GM19043 (cell line): ENCODE results near the gene RNGTT.
"Not testable (repeated sequence)": the region's sequence is repeated elsewhere in the genome, so short reads cannot be mapped to it uniquely, and the experiment has no call there.

ENCODE experiments used
- ATAC-seq: cut with Tn5 transposase; IDR thresholded peaks from one replicate; pipeline ENCODE4 v1.9.1; 2021; ENCODE audit warnings: low read depth; ENCODE audit not compliant: unreplicated experiment

The RNGTT gene

DNA sequence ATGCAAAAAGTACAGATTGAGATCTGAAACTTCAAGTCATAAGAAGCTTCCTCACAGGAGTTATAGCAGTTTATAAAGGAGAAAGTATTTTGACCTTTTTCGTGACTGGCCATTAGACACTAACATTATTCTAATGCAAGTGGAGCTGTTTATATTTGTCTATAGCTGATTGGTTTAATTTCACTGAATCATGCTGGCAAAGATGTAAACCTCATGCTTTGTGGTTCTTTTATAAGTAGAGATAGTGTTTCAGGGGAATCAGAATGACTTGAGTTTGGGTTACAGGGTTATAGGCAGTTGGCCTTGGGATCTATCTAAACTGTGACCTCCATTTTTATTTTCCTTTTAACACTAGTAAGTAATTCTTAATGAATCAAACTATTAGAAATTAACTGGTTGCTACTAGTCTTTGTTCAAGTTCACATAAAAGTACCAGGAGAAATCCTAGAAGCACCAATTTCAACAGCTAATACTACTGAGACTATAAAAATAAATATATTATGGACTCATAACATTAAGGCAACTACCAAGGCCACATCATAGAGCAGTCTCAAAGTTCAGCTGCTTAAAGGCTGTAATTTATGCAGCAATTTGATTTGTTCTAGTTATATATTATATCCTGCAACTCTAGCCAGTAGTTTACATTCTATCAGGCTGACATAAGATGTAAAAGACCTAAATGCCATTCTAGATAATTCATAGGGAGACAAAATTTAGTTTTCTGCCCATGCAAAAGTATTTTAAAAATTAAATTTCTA, 94.0 kb downstream of the RNGTT start:
- no peak for ATAC-seq

DNA sequence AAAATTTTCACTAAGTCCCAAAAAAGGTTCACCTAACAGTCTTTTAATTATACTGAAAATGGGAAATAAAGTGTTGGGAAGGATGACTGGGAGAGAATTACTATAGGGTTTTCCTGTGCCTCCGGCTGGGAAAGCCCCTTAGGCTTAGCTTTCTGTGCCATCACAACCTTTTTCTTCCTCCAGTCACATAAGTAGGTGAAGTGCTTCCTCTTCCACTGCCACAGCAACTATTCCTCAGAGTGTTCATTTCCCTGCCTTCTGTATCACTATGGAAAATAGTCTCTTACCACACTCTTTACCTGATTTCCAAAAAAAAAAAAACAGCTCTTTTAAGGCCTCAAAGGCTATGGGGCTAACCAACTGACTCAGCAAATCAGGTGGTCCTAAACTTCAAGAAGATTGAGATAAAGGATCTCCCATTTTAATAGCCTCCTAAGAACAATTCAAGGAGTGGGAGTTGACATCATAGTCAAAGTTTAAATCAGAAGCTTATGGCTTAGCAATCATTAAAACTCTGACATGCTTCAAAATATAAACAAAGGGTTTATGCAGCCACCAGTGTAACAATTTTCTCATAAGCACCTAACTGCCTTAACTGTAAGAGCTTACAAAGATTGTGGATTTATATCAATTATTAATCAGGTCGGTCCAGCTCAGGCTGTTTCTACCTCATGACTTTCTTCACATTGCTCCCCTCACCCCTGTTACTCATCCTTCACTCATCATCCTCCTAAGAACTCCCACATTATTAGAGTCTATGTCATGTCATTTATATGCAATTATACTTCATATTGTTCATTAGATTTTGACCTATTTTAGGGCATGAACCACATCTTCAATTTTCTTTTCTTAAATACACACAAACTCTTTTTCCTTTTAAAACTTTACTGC, 95.3 kb downstream of the RNGTT start:
- ATAC-seq: no peak

DNA sequence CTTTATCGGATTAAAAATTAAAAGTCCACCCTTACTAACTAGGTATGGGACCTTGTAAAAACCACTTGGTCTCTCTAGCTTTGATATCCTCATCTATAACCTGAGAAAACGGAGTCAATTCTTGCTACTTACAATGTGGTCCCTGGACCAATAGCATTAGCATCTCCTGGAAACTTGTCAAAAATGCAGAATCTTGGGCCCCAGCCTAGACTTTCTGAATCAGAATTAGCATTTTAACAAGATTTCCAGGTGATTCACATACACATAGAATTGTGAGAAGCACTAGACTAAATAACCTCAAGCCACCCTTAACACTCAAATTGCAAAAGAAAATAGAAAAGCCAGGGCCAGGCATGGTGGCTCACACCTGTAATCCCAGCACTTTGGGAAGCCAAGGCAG, 96.6 kb downstream of the RNGTT start:
- no peak for ATAC-seq

DNA sequence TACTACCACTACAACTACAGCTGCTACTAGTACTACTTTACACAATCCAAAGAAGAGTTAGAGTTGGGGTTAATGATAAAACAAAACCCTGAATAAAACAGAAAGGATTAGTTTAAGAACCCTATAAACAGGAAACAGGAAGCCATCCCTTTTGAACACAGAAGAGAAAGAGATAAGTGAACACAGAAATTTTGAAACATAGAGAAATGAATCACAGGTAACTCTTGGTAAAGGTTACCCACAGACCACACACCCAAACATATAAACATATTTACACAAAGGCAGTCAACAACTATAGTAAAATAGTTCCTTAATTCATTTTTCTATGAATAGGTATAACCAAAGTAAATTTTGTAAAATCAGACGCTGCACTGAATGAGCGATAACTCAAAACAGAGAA, 98.1 kb downstream of the RNGTT start:
- ATAC-seq: no peak

DNA sequence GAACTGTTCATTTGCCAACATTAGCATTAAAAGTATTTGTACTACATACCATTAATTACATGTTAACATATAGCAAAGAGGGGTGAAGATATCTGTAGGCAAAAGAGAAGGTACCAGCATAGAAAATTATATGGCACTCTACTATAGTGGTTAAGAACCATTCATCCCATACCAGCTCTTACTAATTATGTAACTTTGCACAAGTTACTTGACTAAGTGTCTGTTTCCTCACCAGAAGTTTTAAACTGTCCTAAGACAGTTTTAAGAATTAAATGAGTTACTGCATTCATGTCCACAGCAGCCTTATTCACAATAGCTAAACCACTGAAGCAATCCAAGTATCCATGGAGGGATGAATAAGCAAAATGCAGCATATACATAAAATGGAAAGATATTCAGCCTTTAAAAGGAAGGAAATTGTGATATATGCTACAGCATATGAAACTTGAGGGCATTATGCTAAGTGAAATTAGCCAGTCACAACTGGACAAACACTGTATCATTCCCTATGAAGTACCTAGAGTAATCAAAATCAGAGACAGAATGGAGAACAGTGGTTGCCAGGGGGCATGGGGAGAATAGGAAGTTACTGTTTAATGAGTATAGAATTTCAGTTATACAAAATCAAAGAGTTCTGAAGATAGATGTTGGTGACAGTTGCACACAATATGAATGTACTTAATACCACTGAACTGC, 98.9 kb downstream of the RNGTT start:
- ATAC-seq: no peak

DNA sequence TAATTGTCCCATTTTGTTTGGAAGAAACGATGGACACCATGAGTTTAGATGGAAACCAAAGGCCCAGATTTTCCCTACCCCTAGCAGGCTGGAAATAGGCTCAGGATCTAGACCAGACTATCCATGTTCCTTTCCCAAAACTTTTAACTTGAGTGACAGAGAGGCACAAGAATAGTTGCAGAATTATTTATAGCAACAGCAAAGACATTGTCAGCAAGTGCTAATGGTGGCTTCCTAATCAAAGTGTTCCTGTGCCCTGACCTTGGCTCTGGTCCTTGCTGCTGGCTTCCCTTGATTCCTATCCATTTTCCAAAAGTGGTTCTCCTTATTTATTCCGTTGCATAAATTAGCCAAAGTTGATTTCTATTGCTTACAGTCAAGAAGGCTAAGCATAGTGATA, 103.1 kb downstream of the RNGTT start:
- ATAC-seq: no peak

DNA sequence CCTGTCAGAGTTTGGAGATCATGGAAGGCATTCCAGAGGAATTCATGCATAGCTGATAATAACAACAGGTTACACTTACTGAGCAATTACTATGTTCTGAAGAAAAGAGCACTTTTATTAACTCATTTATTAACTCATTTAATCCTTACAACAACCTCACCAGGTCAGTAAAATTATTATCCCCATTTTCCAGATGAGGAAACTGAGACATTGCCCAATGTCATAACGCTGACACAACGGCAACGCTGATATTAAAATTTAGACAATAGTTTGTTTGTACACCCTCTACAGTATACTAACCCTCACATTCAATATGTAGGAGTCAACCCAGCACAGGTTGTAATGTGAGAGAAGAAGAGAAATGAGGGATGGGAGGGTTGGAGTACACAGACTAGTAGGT, 105.0 kb downstream of the RNGTT start:
- ATAC-seq: no peak

DNA sequence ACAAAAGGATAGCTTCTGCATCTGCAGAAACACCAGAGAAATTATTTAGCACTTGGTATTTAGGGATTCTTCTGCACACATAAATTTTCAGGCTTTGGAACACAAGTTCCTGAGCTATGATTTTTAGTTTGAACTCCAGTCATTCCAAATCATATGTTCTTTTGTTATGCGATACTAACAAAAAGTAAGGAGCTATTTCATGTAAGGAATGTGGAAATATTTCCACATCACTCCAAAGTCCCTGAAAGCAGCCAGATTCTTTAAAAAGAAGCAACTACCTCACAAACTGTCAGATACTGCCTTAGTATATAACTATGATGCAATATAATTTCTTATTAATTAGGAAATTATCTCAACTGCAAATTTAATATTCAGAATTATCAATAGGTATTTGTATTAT, 106.9 kb downstream of the RNGTT start:
- no peak for ATAC-seq

DNA sequence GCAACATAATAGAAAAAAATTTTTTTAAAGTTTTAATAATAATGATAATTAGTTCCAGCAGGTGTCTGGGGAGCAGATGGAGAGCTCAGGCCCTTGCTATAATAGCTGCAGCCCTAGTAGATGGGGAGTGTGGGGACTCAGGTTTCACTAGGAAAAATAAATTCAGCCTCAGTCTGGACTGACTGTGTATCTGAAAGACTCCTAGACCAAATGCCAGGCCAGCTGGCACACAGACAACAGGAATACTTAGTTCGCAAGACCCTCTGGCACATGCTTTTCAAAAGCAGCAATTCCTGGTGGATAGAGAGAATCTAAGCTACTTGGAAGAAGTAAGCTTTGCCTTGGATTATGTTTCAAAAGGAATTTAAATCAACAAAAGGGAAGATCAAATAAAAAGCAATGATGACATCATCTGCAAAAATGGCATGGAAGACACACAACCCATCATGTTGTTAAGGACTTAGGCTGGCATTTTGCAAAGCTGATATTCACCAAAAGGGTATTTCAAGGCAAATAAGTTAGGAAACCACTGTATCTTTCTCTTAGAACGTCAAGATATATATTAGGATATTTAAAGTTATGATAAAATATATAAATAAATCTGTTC, 107.8 kb downstream of the RNGTT start:
- ATAC-seq: no peak

DNA sequence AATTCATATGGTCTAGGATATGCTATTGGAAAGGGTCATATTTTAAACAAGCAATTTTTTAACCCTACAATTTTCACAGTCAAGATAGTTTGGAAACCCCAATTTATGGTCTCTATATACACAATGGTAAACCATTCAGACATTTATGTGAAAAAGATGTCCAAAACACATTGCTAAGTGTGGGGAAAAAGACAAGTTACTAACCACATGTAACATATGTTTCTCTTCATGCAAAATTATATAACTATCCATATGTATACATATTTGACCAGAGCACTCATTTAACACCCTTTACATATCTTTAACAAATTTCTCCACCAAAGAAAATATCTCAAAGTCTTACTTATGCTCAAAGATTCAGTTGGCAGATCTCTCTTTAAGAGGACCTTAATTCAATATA, 110.6 kb downstream of the RNGTT start:
- ATAC-seq: no peak

DNA sequence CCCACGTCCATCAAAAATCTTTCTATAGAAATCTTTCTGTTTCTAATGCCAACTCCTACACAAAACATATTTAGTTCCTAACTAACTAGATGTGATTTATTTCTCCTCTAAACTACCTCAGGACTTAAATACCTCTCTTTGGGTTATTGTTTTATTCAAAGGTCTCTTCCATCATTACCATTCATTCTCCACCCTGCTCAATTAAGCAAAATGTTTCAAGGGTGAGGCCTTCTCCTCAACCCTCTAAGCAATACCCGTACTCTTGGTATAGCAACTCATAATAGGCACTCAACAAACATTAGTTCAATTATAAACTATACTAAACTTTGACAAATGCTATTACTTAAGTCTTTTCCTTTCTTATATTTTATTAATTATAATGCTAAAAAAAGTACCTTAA, 111.4 kb downstream of the RNGTT start:
- no peak for ATAC-seq

DNA sequence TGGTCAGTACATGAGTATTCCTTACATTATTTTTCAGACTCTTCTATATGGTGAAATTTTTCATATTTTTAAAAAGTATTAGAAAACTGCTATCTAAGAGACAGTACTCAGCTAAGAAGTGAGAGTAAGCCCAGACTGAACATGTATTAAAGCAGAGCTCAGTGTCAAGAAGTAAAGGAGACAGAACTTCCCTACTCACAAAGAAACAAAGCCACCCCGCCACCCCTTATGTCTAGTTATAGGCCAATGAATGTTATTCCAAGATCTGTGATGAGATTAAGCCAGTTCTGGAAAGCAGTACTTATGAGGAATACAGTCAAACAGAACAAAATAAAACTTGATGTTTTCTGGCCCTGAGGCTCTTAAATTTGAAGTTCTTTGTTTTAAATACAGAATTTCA, 114.5 kb downstream of the RNGTT start:
- no peak for ATAC-seq

DNA sequence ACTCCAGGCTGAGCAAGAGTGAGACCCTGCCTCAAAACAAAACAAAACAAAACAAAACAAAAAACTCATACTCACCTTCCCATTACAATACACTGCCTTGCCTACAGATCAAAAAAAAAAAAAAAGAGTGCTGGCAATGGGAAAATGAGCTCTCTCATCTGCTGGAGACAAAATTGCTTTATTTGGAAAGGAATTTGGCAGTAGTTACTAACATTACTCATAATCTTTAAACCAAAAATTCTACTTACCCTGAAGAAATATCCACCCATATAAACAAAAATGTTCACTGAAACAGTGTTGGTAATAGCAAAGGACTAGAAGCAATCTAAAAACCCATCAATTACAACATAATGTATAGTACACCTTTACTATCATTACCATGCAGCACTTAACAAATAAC, 120.4 kb downstream of the RNGTT start:
- no peak for ATAC-seq

DNA sequence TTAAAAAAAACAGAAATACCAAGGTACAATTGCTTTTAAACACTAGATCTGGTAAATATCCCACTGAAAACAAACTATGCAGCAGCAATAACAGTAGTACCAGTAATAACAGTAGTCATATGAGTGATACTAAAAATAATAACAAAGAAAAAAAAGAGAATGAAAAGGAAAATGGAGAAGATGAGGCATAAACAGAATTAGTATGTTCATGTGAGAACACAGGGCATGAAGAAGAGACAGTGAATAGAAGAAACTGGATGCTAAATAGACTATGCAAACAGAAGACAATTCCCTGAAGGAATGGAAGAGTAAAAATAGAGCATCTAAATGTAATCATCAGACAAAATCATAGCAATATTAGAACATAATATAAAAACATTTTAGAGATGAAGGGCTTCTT, 121.1 kb downstream of the RNGTT start:
- ATAC-seq: no peak

DNA sequence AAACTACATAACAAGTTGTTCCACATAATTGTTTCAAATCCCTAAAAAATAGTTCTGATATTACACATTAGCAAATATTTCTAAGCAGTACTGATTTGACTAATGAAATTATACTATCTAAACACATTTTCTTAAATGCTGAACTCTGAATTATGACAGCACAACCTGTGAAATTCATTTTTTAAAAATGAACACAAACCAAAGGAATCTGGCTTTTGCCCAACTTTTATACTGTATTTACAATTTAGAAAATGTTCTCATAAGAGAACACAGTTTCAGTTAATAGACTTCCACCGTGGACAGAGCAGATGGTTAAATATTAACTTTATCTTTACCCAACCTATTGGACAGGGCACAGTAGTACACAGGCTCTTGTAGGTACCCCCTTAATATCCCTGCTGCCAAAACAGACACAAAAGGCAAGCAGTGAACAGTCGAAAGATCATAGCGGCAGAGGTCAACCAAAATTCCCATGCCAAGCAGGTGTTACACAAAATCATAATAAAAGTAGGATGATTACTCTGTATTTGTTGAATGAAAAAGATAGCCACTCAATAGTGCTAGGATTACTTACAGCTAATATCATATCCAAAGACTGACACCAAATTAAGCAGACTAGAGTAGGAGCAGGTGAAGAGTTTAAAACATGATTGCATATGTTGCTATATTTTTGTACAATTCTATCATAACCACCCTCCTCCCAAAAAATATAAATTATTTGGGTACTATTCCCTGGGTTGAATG, 122.5 kb downstream of the RNGTT start:
- no peak for ATAC-seq

DNA sequence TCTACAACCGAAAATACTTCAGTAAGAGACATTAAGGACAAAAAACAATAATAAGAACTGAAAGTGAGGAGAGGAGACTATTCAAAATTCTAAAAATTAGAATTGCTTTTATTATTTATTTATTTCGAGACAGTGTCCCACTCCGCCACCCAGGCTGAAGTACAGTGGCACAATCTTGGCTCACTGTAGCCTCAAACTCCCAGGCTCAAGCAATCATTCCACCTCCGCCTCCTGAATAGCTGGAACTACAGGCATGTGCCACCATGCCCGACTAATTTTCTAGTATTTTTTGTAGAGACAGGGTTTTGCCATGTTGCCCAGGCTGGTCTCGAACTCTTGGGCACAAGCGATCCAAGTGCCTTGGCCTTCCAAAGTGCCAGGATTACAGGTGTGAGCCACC, 123.1 kb downstream of the RNGTT start:
- no peak for ATAC-seq

DNA sequence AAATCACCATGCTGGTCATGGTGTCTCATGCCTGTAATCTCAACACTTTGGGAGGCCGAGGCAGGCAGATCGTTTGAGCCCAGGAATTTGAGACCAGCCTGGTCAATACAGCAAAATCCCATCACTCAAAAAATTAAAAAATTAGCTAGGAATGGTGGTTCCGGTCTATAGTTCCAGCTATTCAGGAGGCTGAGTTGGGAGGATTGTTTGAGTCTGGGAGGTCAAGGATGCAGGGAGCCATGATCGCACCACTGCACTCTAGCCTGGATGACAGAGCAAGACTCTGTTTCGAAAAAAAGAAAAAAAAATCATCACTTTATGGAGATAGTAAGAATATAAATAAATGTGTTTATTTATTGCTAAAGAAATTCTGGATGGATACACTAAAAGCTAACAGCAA, 124.1 kb downstream of the RNGTT start:
- ATAC-seq: no peak

DNA sequence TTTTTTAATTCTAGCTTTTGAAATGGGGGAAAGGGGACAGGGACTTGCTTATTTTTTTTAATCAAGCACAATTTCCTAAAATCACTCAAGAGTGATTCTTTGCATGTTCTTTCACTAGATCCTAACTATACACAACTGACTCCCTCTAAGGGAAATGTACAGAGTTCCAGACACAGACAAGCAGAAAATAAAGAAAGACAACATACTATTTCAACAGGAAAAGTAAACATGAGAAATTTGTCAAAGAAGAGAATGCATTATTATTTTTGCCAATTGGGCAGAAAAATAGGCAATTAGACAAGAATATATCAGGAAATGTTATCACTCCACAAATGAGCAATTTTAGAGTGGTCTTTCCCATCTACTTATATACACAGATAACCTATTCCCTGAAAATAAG, 128.2 kb downstream of the RNGTT start:
- ATAC-seq: no peak

DNA sequence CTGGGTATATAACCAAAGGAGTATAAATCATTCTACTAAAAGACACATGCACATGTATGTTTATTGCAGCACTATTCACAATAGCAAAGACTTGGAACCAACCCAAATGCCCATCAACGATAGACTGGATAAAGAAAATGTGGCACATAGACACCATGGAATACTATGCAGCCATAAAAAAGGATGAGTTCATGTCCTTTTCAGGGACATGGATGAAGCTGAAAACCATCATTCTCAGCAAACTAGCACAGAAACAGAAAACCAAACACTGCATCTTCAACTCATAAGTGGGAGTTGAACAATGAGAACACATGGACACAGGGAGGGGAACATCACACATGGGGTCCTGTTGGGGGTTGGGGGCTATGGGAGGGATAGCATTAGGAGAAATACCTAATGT, 130.3 kb downstream of the RNGTT start:
- not testable (repeated sequence) for ATAC-seq

DNA sequence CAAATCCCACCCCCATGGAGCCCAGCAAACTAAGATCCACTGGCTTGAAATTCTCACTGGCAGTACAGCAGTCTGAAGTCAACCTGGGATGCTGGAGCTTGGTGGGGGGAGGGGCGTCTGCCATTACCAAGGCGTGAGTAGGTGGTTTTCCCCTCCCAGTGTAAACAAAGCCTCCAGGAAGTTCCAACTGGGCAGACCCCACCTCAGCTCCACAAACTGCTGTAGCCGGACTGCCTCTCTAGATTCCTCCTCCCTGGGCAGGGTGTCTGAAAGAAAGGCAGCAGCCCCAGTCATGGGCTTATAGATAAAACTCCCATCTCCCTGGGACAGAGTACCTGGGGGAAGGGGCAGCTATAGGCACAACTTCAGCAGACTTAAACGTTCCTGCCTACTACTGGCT, 135.8 kb downstream of the RNGTT start:
- not testable (repeated sequence) for ATAC-seq
